ENCODE results near the gene FOXJ3.
"Not testable (repeated sequence)": the region's sequence is repeated elsewhere in the genome, so short reads cannot be mapped to it uniquely, and the experiment has no call there.

Gene FOXJ3

GRCh38 chr1:42251042-42251441 is 84.0 kb downstream of the FOXJ3 start:
- DNase-seq (ENCODE audit: low read depth, low spot score), result no peak

- DNase-seq (ENCODE audit: low read depth, low spot score), result no peak
Measured at GRCh38 chr1:42250164-42250563, 84.9 kb downstream of the FOXJ3 start.

- DNase-seq (ENCODE audit: low read depth, low spot score), result no peak
Measured at GRCh38 chr1:42240966-42241755, 93.9 kb downstream of the FOXJ3 start.

GRCh38 chr1:42239555-42239954 is 95.5 kb downstream of the FOXJ3 start:
- DNase-seq (ENCODE audit: low read depth, low spot score), result no peak

- DNase-seq (ENCODE audit: low read depth, low spot score), result no peak
Measured at GRCh38 chr1:42239041-42239440, 96.0 kb downstream of the FOXJ3 start.

GRCh38 chr1:42231253-42231652 is 103.8 kb downstream of the FOXJ3 start:
- no peak for DNase-seq (ENCODE audit: low read depth, low spot score)

- no peak for DNase-seq (ENCODE audit: low read depth, low spot score)
Measured at GRCh38 chr1:42228938-42229337, 106.1 kb downstream of the FOXJ3 start.

- no peak for DNase-seq (ENCODE audit: low read depth, low spot score)
Measured at GRCh38 chr1:42223036-42223435, 112.0 kb downstream of the FOXJ3 start.

GRCh38 chr1:42221952-42222606 is 113.0 kb downstream of the FOXJ3 start:
- no peak for DNase-seq (ENCODE audit: low read depth, low spot score)

- DNase-seq (ENCODE audit: low read depth, low spot score), result no peak
Measured at GRCh38 chr1:42221456-42221855, 113.6 kb downstream of the FOXJ3 start.

- no peak for DNase-seq (ENCODE audit: low read depth, low spot score)
Measured at GRCh38 chr1:42219627-42220026, 115.4 kb downstream of the FOXJ3 start.

GRCh38 chr1:42214447-42214871 is 120.6 kb downstream of the FOXJ3 start:
- peak; percentile 35 for DNase-seq (ENCODE audit: low read depth, low spot score)

GRCh38 chr1:42211224-42211623 is 123.8 kb downstream of the FOXJ3 start:
- no peak for DNase-seq (ENCODE audit: low read depth, low spot score)

GRCh38 chr1:42210421-42211133 is 124.5 kb downstream of the FOXJ3 start:
- no peak for DNase-seq (ENCODE audit: low read depth, low spot score)

- DNase-seq (ENCODE audit: low read depth, low spot score), result no peak
Measured at GRCh38 chr1:42209526-42210251, 125.3 kb downstream of the FOXJ3 start.

GRCh38 chr1:42206930-42207329 is 128.1 kb downstream of the FOXJ3 start:
- not testable (repeated sequence) for DNase-seq (ENCODE audit: low read depth, low spot score)

- no peak for DNase-seq (ENCODE audit: low read depth, low spot score)
Measured at GRCh38 chr1:42206164-42206563, 128.9 kb downstream of the FOXJ3 start.

GRCh38 chr1:42201986-42202385 is 133.0 kb downstream of the FOXJ3 start:
- no peak for DNase-seq (ENCODE audit: low read depth, low spot score)

- no peak for DNase-seq (ENCODE audit: low read depth, low spot score)
Measured at GRCh38 chr1:42198251-42198650, 136.8 kb downstream of the FOXJ3 start.

- no peak for DNase-seq (ENCODE audit: low read depth, low spot score)
Measured at GRCh38 chr1:42195841-42196240, 139.2 kb downstream of the FOXJ3 start.

GRCh38 chr1:42192106-42192505 is 142.9 kb downstream of the FOXJ3 start:
- DNase-seq (ENCODE audit: low read depth, low spot score), result no peak

GRCh38 chr1:42191319-42191718 is 143.7 kb downstream of the FOXJ3 start:
- no peak for DNase-seq (ENCODE audit: low read depth, low spot score)

All from smooth muscle cell of the brain vasculature (primary cell).